ENCODE data around the gene SPTBN4.

GRCh38 chr19:40444825-40445312, 21.9 kb upstream of the SPTBN4 start:
- TF ChIP-seq CTCF (IDR thresholded peaks at IDR 0.05) = peak in 1 of 3 donors; percentile 20
- TF ChIP-seq POLR2A (IDR thresholded peaks at IDR 0.05) = no peak
- TF ChIP-seq POLR2AphosphoS5 (IDR thresholded peaks at IDR 0.05) = peak in 1 of 3 donors; percentile 31
